ENCODE results near the gene CFH.
"Not testable (repeated sequence)": the region's sequence is repeated elsewhere in the genome, so short reads cannot be mapped to it uniquely, and the experiment has no call there.

The CFH gene

DNA sequence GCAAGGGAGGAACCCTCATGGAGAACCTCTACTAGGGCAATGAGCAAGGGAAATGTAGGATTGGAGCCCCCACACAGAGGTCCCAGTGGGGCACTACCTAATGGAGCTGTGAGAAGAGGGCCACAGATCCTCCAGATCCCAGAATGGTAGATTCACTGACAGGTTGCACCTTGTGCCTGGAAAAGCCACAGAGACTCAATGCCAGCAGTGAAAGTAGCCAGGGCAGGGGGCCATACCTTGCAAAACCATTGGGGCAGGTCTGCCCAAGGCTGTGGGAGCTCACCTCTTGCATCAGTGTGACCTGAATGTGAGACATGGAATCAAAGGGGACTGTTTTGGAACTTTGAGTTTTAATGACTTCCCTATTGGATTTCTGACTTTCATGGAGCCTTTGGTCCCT, 17.9 kb downstream of the CFH start:
- DNase-seq, result no peak

DNA sequence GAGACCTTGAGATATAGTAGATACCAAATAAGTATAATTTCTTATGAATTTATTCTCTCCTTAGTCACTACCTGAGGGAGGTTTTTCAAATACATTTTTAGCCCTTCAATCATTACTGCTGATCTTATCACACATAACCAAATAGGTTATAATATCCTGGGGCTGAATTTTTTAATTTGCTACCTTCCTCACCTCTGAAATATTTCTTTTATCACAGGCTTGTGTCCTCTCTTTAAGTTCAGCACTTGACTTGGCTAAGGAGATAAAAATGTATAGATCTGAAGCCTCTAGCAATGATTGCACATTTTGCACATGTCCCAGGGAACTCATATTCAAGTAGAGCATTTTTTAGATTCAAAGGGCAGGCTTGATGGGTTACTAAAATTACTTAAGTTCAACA, 23.1 kb downstream of the CFH start:
- DNase-seq, result no peak

DNA sequence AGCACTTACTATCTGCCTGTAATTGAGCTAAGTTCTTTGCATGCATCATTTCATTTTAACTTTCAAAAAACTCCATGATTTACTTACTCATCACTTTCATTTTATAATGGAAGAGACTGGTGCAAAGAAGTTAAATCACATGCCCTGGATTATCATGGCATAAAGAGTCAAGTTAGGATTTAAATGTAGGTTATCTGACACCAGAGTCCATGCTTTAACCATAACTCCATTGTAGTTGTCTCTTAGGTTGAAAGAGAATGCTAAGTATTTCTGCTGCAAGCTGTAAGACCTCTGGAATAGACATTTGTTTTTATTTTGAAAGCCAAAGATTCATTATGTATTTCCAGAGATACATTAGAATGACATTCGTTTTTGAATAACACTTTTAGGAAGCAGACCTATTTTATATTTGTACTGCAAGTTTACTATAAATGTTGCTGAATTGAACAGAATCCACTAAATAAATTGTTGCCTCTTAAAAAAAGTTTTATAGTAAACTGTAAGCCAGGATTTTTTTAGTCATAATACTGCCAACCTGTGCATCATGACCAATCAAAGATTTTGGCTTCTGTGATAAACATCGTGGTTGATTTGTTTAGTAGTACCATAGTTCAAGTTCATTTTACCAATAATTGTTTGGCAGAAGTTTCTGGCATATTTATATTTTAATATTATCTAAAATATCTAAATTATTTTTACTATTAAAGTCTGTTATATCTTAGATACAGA, 26.1 kb downstream of the CFH start:
- DNase-seq, result no peak

DNA sequence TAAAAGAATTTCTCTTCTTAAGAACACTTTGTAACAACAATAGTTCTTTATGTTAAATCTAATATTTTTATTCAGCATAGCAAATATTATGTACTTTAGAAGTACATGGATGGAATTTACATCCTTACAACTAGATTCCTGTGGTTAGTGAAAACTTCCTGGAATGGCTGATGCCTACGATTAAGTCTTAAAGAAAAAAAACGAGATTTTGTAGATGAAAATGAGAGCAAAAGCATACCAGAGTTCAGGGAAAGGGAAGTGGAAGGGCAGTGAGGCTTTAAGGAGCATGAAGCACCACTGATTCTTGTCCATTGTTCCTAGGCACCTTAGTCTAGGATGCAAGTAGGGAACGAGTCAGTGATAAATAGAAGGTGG, 26.7 kb downstream of the CFH start:
- no peak for DNase-seq

DNA sequence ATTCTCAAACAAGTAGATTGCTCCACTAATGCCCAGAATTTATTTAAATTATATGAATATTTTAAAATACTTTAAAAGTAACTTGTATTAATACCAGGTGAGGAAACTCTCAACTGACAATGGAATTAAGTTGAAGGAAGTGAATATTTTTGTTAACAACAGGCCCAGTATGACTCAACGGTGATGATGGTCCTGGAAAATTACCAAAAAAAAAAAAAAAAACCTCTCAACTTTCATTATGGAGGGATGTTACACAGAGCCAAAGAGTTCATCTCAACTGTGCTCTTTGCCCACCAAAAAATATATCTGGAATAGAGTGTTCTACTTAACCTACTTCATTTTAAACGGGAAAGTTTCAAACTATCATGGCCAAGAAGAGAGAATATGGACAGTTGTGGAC, 28.3 kb downstream of the CFH start:
- no peak for DNase-seq

DNA sequence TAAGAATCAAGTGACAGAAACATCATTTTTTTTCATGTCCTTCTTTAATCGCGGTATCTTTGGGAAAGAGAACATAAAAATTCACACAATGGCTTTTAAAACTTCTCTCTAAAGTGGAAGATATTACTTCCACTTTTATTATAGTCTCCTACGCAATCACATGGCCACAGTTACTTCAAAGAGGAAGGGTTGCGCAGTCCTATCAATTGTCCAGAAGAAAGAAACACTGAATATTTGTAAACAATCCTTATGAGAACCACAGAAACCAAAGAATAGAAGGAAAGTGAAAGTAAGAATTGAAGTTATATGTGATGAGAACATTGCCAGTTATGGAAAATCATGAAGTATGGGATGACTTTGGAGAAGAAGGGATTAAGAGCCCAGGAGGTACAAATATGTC, 32.6 kb downstream of the CFH start:
- DNase-seq, result no peak

DNA sequence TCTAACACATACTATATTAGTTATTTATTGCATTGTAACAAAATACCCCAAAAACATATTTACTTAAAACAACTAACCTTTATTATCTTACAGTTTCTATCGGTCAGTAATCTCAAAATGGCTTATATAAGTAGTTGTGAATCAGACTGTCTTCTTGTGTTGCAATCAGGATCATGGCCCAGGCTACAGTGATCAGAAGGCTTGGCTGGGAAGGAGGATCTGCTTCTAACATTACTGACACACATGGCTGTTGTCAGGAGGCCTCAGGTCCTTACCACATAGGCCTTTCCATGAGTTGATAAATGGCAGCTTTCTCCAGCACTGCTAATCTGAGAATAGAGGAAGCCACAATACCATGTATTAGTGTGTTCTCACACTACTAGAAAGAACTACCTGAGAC, 33.7 kb downstream of the CFH start:
- no peak for DNase-seq

DNA sequence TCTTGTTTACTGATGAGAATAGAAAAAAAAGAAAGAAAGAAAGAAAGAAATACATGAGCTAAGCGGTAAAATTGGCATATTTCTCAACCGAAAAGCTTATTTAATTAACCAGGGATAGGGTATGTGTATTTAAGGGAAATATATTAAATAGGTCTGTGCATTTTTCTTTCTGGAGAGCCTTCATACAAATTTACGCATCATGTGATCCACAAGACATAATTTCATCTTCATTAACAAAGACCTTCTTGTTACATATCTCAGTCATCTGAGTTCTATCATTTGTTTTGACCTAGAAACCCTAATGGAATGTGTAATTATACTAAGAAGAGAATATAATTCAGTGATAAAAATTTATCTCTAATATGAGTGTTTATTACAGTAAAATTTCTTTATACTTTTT, 37.2 kb downstream of the CFH start:
- DNase-seq, result no peak

DNA sequence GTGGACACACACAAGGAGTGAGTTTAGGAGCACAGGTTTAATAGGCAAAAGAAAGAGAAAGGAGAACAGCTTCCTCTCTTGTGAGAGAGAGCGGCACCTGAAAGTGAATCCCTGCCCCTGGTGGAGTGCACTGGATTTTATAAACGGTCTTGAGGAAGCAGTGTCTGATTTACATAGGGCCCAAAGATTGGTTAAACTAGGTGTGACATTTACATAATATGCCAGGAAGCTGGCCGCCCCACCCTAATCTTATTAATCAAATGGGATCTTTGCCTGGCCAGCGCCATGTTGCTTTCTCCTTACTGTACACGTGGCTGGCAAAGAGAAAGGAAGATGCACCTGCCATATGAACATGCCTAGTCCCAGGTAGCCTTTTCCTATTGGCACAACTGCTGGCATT, 38.7 kb downstream of the CFH start:
- no peak for DNase-seq

DNA sequence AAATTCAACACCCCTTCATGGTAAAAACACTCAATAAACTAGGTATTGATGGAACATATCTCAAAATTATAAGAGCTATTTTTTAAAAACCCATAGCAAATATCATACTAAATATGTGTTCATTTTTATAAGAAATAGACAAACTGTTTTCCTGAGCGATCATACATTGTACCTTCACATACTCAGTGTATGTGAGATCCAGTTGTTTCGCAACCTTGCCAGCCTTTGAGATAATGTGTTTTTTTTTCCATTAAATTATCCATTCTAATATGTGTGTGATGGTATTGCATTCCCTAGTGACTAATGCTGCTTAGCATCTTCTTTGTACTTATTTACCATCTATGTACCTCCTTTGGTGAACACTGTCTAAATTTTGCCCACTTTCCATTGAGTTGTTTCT, 47.1 kb downstream of the CFH start:
- no peak for DNase-seq

DNA sequence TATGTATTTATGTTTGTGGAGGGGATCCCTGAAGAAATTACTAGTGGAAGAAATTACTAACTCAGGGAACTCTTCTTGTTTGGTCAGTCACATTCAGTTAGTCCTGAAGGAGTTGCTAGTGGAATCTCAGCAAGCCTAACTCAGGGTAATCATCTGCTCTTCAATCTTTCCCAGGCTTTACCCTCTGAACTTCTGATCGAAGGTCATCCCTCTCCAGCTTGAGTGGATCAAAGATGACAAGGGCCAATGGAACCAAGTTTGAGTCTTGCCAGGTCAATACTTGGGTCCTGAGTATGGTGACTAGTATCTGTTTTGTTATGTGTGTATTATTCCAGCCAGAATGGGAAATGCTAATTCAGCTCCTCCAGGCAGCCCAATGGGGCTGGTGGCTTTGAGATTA, 49.3 kb downstream of the CFH start:
- DNase-seq, result no peak

DNA sequence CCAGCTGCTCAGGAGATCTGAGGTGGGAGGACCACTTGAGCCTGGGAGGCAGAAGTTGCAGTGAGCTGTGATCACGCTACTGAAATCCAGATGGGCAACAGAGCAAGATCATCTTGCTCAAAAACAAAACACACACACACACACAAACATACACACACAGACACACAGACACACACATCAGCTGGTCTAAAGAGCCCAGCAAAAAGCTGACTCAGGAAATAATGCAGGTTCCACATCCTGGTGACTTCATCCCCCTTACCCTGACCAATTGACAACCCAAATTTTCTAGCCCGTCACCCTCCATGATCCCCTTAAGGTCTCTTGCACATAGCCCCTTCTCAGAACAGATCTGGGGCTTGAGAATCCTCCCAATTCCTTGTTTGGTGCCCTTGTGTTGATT, 58.0 kb downstream of the CFH start:
- DNase-seq, result not testable (repeated sequence)

DNA sequence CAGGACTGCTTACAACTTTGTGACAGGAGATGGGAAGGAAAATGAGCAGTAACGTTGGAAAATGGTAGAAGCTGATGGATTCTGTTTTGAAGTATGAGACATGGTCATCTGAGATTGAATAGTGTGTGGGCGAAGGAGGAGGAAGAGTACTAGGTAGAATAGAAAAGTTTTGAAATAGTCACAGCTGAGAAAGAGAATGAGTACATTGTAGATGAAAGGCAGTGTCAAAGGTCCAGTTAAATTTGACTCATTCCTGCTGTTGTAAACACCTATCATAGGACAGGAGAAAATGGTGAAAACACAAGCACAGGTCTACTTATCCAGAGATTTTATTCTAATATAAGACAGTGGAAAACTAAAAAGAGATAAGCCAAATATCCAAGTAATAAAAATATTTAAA, 66.0 kb downstream of the CFH start:
- no peak for DNase-seq

DNA sequence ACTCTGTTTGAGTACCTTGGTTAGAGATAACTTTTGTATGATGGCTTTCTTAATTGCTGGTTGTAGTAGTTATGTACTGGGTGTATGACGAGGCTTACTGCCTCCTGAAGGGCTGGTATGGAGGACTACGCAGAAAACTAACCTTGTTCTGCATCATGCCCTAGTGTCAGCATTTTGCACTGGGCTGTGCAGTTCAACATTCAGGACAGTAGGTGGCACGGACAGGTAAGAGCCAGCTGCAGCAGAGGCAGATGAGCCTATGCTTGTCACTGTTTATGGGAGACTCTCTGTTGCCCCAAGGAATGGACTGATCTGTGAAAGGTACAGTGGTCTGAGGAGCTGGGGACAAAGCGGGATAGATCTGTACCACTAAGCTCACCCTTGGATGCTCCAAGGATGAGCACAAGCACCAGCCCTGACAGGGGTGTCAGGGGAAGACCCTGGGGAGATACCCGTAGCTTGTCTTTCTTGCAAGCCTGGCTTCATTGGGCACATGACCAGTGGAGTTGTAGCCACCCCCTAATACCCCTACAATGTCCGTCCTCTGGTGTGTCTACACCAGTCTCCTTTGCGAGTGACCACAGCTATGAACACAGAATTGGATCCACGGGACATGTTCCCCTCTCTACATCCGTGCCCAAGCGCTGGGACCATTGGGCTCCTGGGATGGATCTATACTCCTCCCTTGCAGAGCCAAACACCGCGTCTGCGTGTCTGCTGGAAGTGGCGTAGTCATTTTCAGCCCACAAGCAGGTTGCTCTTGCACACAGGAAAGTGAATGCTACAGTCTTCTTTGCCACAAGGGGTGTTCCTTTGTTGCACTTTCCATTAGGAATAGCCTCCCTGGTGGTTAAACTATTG, 71.7 kb downstream of the CFH start:
- DNase-seq, result peak; percentile 9

DNA sequence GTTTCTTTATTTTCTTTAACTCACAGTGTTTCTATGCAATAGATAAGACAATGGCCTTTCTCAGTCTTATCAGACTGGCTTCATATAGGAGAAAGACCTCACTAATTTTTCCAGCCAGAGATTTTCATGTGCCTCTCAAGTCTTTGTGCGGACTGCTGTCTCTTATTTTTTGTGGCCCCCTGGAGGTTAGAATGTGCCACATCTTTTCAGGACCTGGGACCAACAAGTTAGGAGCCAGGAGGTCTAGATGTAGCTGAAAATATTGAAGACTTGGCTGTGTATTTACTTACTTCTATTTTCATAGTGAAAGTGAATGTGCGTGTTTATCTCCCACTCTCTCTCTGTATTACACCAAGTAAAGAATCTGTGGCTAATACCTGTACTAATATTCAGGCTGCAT, 80.7 kb downstream of the CFH start:
- no peak for DNase-seq

DNA sequence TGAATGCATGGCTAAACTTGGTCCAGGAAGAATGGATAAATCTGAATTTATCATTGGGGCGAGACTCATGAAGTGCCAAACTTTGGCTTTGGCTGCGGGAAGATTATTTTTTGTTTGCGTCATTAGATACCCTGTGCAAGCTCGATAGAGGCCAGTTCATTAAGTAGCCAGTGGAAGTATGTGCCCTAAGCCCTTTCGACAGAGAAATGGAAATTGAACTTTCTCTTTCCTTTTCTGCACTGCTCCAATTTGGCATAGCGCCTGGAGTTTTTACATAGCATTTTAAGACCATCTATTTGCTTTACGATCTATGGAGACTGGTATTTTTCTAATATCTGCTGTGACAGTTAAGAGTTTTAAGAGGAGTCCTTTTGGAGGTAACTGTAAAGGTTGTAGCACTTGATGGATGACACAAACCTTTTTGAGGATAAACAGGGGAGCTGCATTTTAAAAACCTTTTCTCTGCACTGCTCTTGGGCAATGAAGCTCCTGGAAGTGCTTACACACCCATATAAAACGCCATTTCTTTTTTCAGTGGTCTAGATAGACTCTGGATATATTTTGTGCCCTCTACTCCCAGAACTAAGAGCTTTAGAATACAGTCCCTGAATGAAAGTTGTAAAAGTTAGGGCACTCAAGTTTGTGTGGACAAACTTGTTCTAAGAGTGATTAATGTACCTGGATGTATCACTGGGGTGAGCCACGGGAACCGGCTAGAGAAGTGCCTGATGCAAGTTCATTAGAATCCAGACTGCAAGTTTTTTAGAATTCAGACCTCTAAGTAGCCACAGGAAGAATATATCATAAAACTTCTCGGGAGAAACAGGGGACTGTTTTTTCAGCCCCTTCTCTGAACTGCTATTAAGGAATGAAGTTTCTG, 81.5 kb downstream of the CFH start:
- no peak for DNase-seq

DNA sequence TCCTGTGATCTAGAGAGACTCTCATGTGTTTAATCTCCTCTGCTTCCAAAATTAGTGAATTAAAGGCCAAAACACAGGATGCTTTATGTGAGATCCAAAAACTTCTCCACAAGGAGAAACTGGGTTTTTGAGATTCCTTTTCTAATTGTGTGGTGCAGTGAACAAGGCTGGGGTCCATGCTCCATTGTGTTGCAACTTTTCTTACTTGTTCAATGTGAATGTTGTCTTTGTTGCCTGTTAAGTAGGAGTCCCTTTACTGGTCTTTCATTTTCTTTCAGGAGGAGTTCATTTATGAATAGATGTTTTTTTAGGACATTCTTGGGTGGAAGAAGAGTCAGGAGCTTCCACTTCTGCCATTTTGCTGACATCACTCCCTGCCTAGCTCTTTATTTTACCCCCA, 82.2 kb downstream of the CFH start:
- DNase-seq, result no peak

DNA sequence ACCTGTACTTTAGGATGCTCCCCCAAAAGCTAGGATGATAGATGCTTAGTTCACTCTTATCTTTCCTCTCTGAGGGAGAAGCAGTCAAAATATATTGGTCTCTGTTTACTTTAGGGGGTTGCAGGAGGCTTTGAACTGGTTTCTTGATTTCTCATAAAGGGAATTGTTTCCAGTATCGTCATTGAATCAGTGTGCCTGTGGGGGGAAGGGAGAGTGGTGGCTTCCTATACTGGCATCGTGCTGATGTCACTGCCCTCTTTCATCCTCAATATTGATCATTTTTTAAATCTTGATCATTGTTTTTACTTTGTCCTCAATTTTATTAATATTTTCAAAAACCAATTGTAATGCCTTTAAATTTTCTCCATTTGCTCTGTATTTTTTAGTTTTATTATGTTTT, 82.6 kb downstream of the CFH start:
- no peak for DNase-seq

DNA sequence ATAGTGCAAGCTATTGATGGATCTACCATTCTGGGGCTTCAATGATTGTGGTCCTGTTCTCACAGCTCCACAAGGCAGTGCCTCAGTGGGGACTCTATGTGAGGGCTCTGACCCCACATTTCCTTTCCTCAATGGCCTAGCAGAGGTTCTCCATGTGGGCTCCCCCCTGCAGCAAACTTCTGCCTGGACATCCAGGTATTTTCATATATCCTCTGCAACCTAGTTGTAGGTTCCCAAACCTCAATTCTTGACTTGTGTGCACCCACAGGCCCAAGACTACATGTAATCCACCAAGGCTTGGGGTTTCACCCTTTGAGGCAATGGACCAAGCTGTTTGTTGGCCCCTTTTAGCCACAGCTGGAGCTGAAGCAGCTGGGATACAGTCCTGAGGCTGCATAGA, 86.9 kb downstream of the CFH start:
- DNase-seq, result no peak

DNA sequence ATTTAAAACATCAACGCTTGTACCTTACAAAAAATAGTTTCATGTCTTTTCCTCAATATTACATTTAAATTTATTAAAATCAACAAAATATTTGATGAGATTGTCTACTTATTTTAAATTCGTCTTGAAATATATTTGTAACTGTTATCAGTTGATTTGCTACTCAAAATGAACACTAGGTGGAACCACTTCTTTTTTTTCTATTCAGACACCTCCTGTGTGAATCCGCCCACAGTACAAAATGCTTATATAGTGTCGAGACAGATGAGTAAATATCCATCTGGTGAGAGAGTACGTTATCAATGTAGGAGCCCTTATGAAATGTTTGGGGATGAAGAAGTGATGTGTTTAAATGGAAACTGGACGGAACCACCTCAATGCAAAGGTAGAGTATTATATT, 91.4 kb downstream of the CFH start:
- DNase-seq, result peak; percentile 57

DNA sequence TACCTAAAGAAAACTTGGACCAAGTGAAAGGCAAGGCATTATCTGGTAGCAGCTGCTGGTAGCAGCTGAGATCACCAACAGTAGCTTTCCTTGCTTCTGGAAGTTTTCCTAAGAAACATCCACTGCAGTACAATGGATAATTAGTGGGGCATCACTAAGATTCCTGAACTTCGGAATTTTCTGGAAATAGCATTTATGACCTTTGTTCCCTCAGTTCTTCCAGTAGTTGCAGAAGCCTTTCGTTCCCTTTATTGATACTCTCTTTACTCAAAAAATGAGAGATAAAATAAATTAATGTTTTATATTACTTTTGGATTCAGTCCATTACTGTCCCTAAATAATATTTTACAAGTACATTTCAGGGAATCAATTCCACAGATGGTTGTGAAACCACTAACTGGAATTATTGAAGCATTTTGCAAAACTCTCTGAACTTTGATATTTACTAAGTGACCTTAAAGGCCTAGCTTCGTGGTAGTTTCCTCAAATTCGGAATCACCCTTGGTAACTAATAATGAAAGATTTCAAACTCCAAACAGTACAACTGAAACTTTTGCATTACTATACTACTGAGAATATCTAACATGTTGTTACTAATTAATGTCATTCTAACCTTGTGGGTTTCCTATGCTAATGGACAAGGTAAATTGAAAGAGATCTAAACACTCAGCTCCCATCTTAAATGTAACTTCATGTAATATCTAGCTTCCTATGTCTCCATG, 113.3 kb downstream of the CFH start:
- DNase-seq, result not testable (repeated sequence)

DNA sequence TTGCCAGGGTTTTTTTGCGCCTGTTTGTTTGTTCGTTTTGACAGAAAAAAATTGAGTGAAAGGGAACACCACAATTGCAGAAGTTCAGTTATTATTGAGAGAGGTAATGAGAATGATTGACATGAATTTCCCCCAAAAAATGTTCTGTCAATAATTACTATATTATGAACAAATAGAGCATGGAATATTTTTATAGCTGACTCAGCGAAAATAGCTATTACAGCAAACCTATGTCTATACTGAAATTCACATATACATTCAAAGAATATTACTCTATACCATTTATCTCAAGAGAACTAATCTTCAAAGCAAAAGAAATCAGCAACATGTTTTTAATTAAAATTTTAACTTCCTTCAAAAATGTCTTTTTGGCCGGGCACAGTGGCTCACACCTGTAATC, 118.0 kb downstream of the CFH start:
- DNase-seq, result not testable (repeated sequence)

DNA sequence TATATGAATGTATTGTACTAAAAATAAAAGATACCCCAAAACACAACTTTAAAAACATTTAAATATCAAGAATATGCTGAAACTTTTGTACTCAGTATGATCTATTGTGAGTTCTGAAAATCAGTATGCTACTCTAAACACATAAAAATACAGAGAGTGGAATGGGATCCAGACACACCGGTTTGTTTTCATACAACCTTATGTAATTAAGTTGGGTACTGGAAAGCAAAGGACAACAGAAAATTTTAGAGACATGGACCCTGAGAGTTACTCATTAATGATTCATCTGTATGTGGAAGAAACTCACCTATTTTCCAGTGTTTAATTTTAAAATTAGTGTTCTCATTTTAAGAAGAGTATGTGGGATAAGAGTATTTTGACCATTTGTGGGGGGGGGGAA, 121.9 kb downstream of the CFH start:
- DNase-seq, result no peak
